ENCODE results near the gene SEMG2. TPM values are rescaled to one million over a fixed set of nuclear protein-coding genes. Genes with fewer than 3 reads are reported as not detected.

Gene SEMG2
- total RNA-seq, 1 experiment from 2014 or later: not detected

DNA sequence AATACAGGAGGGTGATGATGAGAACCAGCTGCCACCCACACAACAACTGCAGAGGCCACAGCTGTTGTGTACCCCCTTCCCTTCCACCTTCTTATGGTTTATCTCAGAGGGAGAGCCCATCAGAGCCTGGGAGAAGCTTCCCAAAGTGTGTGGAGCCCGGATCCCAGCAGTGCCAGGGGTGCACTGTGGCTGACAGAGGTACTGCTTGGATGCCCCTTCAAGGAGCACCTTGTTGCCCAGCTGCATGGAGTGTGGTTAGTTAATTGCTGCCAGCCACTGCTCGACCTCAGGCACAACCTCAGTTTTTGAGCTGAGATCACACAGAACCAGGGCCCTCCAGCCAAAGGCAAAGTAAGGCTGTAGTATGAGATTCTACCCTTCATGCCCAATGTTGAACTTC is 33.5 kb upstream of the SEMG2 start:
- Histone ChIP-seq H3K9me3 (ENCODE audit: low read length) (no peaks in the 10 kb centered on the region), H3F3A (ENCODE audit: low read length, unreplicated experiment) (no peaks in the 10 kb centered on the region), H3K36me3 (ENCODE audit: low read depth, low read length) (no peaks in the 10 kb centered on the region), H2AFZ (ENCODE audit: low read length) (no peak overlapping the region), H3K79me2 (ENCODE audit: low read length) (no peaks in the 10 kb centered on the region), H3K27ac (ENCODE audit: low read length) (no peak overlapping the region), H3K27me3 (ENCODE audit: low read length) (no peaks in the 10 kb centered on the region), H3K4me2 (ENCODE audit: low read length) (no peak overlapping the region), H3K9ac (ENCODE audit: low read length) (no peak overlapping the region), H3K9me2 (replicated peaks; ENCODE audit: low read length) (no peaks in the 10 kb centered on the region), H3K4me1 (ENCODE audit: insufficient read depth, low read length) (peaks cover 15% of the 10 kb centered on the region), H3K4me3 (ENCODE audit: low read length) (no peak overlapping the region), H4K20me1 (ENCODE audit: low read length) (no peaks in the 10 kb centered on the region)
- ChIA-PET POLR2A (ENCODE audit: unreplicated experiment) (no interaction called here), CTCF (no interaction called here)
- TF ChIP-seq EZH2phosphoT487 (IDR thresholded peaks at IDR 0.05; ENCODE audit: borderline replicate concordance, low read length) (no peak), EZH2 (IDR thresholded peaks at IDR 0.05; ENCODE audit: low read length, unreplicated experiment) (no peak)
- TF ChIP-seq, protein P1, sequence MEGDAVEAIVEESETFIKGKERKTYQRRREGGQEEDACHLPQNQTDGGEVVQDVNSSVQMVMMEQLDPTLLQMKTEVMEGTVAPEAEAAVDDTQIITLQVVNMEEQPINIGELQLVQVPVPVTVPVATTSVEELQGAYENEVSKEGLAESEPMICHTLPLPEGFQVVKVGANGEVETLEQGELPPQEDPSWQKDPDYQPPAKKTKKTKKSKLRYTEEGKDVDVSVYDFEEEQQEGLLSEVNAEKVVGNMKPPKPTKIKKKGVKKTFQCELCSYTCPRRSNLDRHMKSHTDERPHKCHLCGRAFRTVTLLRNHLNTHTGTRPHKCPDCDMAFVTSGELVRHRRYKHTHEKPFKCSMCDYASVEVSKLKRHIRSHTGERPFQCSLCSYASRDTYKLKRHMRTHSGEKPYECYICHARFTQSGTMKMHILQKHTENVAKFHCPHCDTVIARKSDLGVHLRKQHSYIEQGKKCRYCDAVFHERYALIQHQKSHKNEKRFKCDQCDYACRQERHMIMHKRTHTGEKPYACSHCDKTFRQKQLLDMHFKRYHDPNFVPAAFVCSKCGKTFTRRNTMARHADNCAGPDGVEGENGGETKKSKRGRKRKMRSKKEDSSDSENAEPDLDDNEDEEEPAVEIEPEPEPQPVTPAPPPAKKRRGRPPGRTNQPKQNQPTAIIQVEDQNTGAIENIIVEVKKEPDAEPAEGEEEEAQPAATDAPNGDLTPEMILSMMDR (conservative IDR thresholded peaks at IDR 0.05; ENCODE audit: low read depth, low read length): no peak
- no TSS peak for BruUV-seq (replicated peaks)
- DNase-seq (no peak), ATAC-seq (no peak)
- intact Hi-C loops (cut with micrococcal nuclease): loop anchor here (5.0 kb wide), 1 partner anchor 105 kb away; no protein-coding TSS in a partner anchor

DNA sequence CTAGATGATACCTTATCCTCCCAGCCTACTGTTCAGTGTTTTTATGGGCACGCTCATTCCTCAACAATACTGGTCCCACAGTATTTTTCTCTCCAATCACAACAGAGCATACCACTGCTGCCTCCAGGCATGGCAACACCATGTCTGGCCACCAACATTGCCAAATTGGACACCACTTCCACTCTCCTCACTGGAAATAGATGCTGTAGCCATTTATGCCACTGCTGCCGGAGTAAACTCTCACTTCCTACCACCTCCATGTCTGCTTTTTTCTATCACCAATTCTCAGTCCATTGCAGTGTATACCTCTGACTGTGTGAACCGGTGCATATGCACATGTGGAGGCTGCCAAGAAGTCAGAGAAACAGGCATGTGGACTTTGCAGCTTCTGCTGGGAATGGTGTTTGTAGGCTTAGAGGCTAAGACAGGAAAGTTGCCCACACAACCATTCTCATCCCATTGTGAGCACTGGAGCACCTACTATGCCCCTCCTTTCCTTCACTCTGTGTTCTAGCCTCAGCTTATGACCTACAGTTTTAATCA is 32.0 kb upstream of the SEMG2 start:
- CTCF ChIA-PET: no interaction called here
- Histone ChIP-seq H3F3A (ENCODE audit: low read length, unreplicated experiment) (no peaks in the 10 kb centered on the region), H3K9ac (ENCODE audit: low read length) (no peak overlapping the region), H3K4me2 (ENCODE audit: low read length) (no peak overlapping the region), H3K36me3 (ENCODE audit: low read depth, low read length) (no peaks in the 10 kb centered on the region), H3K9me3 (ENCODE audit: low read length) (no peaks in the 10 kb centered on the region), H3K27ac (ENCODE audit: low read length) (no peak overlapping the region), H3K4me3 (ENCODE audit: low read length) (no peak overlapping the region), H3K9me2 (replicated peaks; ENCODE audit: low read length) (no peaks in the 10 kb centered on the region), H3K79me2 (ENCODE audit: low read length) (no peaks in the 10 kb centered on the region), H3K4me1 (ENCODE audit: insufficient read depth, low read length) (peaks cover 5% of the 10 kb centered on the region), H2AFZ (ENCODE audit: low read length) (no peak overlapping the region), H3K27me3 (ENCODE audit: low read length) (no peaks in the 10 kb centered on the region), H4K20me1 (ENCODE audit: low read length) (no peaks in the 10 kb centered on the region)
- POLR2A ChIA-PET (ENCODE audit: unreplicated experiment): no interaction called here
- DNase-seq: no peak
- intact Hi-C loops (cut with micrococcal nuclease): loop anchor here (5.0 kb wide), 1 partner anchor 103 kb away; no protein-coding TSS in a partner anchor
- no peak for ATAC-seq
- no TSS peak for BruUV-seq (replicated peaks)
- TF ChIP-seq, protein P1 (conservative IDR thresholded peaks at IDR 0.05; ENCODE audit: low read depth, low read length): no peak
- TF ChIP-seq EZH2phosphoT487 (IDR thresholded peaks at IDR 0.05; ENCODE audit: borderline replicate concordance, low read length) (no peak), EZH2 (IDR thresholded peaks at IDR 0.05; ENCODE audit: low read length, unreplicated experiment) (no peak)

DNA sequence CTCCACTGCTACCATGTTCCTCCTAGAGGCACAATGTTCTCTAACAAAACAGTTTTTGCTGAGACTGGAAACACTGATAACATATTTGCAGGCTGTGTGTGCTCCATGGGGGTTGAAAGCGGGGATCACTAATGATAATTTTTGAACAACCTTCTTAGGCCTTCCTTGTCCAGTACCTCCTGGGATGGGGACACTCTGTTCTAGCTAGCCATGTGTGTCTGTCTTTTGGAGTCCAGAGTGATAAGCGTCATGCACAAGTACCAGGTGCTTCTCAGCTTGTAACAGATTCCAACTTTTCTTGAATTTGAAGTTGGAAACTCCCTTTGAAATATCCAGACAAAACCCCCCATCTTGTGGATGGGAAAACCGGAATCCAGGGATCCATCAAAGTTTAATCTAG is 31.3 kb upstream of the SEMG2 start:
- ChIA-PET POLR2A (ENCODE audit: unreplicated experiment) (no interaction called here), CTCF (no interaction called here)
- H2AFZ ChIP-seq (ENCODE audit: low read length): no peak overlapping the region
- H3K9ac ChIP-seq (ENCODE audit: low read length): no peak overlapping the region
- no peaks in the 10 kb centered on the region for H3K36me3 ChIP-seq (ENCODE audit: low read depth, low read length)
- H3K4me1 ChIP-seq (ENCODE audit: insufficient read depth, low read length): peaks cover 5% of the 10 kb centered on the region
- H3K79me2 ChIP-seq (ENCODE audit: low read length): no peaks in the 10 kb centered on the region
- H3K4me3 ChIP-seq (ENCODE audit: low read length): no peak overlapping the region
- DNase-seq: no peak
- H3K27me3 ChIP-seq (ENCODE audit: low read length): no peaks in the 10 kb centered on the region
- intact Hi-C loops (cut with micrococcal nuclease): loop anchor here (5.0 kb wide), 1 partner anchor 102 kb away; no protein-coding TSS in a partner anchor
- no peaks in the 10 kb centered on the region for H3F3A ChIP-seq (ENCODE audit: low read length, unreplicated experiment)
- no peak for ATAC-seq
- H3K9me3 ChIP-seq (ENCODE audit: low read length): no peaks in the 10 kb centered on the region
- TF ChIP-seq EZH2phosphoT487 (IDR thresholded peaks at IDR 0.05; ENCODE audit: borderline replicate concordance, low read length) (no peak), EZH2 (IDR thresholded peaks at IDR 0.05; ENCODE audit: low read length, unreplicated experiment) (no peak)
- TF ChIP-seq, protein P1 (conservative IDR thresholded peaks at IDR 0.05; ENCODE audit: low read depth, low read length): no peak
- BruUV-seq (replicated peaks): no TSS peak
- no peak overlapping the region for H3K4me2 ChIP-seq (ENCODE audit: low read length)
- no peaks in the 10 kb centered on the region for H3K9me2 ChIP-seq (replicated peaks; ENCODE audit: low read length)
- no peak overlapping the region for H3K27ac ChIP-seq (ENCODE audit: low read length)
- no peaks in the 10 kb centered on the region for H4K20me1 ChIP-seq (ENCODE audit: low read length)

All from PC-3 (cell line).